Psoas muscle (tissue), 8 donors: ENCODE measurements around the gene HSP90AA1. TPM values are rescaled to one million over a fixed set of nuclear protein-coding genes. Genes with fewer than 3 reads are reported as not detected.
A peak's percentile ranks its signal among the peaks of the same experiment; 100 is the strongest.
"Not testable (repeated sequence)": the region's sequence is repeated elsewhere in the genome, so short reads cannot be mapped to it uniquely, and the experiment has no call there.

Experiments
- ATAC-seq, 4 donors: fragments of 200-7000 bp; cut with Tn5 transposase; one replicate each; pipeline ENCODE4 v1.9.1; 2020; ENCODE audit warnings: moderate library complexity in 3 of 4, mild to moderate bottlenecking in 2 of 4
- DNase-seq, 2 donors: peaks; one replicate each; pipeline ENCODE4 v3.0.0-alpha.2; 2020
- H3K27ac ChIP-seq: fragments of 200-600 bp; one replicate; pipeline ENCODE4 v1.8.0; 2022
- H3K27me3 ChIP-seq, 3 donors: fragments of 200-600 bp in 1 of 3; one replicate each; pipeline versions ENCODE4 v1.6.1 to v1.8.0; 2013 to 2022; ENCODE audit warnings: low read length in 2 of 3, mild to moderate bottlenecking in 2 of 3, moderate library complexity in 1 of 3; ENCODE audit not compliant: insufficient read depth in 3 of 3
- H3K36me3 ChIP-seq, 2 donors: fragments of 200-600 bp in 1 of 2; one replicate each; pipeline versions ENCODE4 v1.6.1 to v1.8.0; 2013 to 2022; ENCODE audit warnings: low read depth in 1 of 2, mild to moderate bottlenecking in 1 of 2, moderate library complexity in 1 of 2; ENCODE audit not compliant: insufficient read depth in 1 of 2
- H3K4me1 ChIP-seq: fragments of 200-600 bp; one replicate; pipeline ENCODE4 v1.8.0; 2022
- H3K4me3 ChIP-seq: fragments of 200-600 bp; one replicate; pipeline ENCODE4 v1.8.0; 2022; ENCODE audit warnings: mild to moderate bottlenecking
- H3K9me3 ChIP-seq: fragments of 200-600 bp; one replicate; pipeline ENCODE4 v1.8.0; 2022
- CTCF ChIP-seq: fragments of 200-600 bp; IDR thresholded peaks from one replicate; pipeline ENCODE4 v1.8.0; 2022; ENCODE audit warnings: antibody characterized with exemption
- WGBS, 3 donors: extraction: QIAGEN DNeasy Blood & Tissue Kit; methylation state at CpG; one replicate each; pipeline versions ENCODE4 v1.1.6 to v1.1.7; 2013; 5-methylcytosine and 5-hydroxymethylcytosine counted together
- intact Hi-C, 2 donors: fragments of 100-400 bp; cut with DNase I; formaldehyde crosslinking; loops; one replicate each; pipeline versions ENCODE4 v1.11.0 to v1.14.2; 2022
- long read RNA-seq, 2 donors: library from polyadenylated mRNA; unstranded; transcript quantifications; one replicate each; pipeline ENCODE4 v2.0.0, GENCODE V29; 2021
- polyA plus RNA-seq, 3 donors: library from polyadenylated mRNA; stranded (reverse); fragments of 200-250 nt; gene quantifications; one replicate each; pipeline ENCODE4 v1.2.3, GENCODE V29; 2013
- total RNA-seq, 4 donors: library from RNA; stranded (reverse); fragmentation: NEBNext Ultra II Directional in 2 of 4; extraction: Animal tissue kit (Norgen Biotek cat#: 25700) in 2 of 4; gene quantifications; one replicate each; pipeline versions ENCODE4 v1.2.1 to v1.2.4, GENCODE V29; 2021 to 2023
- donor health status: healthy with polysubstance abuse.
- donor health status: DM: no; HTN: no; CAD: no; lungs with moderate emphysema.
- donor health status: Bipolar disorder and iron deficiency.
- donor health status: healthy.
- donor health status: DM: yes; HTN: yes; CAD: no.
- donor health status: DM: no; HTN: no; CAD: no.
- donor health status: DM: no; HTN: no; CAD: no.
- donor health status: DM: yes; HTN: yes; CAD: no.

The HSP90AA1 gene
- total RNA-seq, result 100 to 1,000 TPM; 398 to 659 (median 540) TPM
- polyA plus RNA-seq, result 1,000 to 10,000 TPM in 1 of 3 donors, 100 to 1,000 TPM in 2; 523 to 1,480 (median 614) TPM
- long read RNA-seq, donor 1, transcript HSP90AA1-201 (11 exons, 3,379 nt), result major isoform, 19 of 123 reads
- long read RNA-seq, donor 1, transcript HSP90AA1-205 (2 exons, 429 nt), result minor isoform, 12 of 123 reads
- long read RNA-seq, donor 1, partial matches to known transcripts, result 88 of 123 reads
- long read RNA-seq, donor 1, other reads (novel, unspliced or antisense), result 4 of 123 reads
- long read RNA-seq, donor 2, transcript HSP90AA1-201 (11 exons, 3,379 nt), result major isoform, 38 of 291 reads
- long read RNA-seq, donor 2, transcript HSP90AA1-205 (2 exons, 429 nt), result minor isoform, 13 of 291 reads
- long read RNA-seq, donor 2, partial matches to known transcripts, result 229 of 291 reads
- long read RNA-seq, donor 2, other reads (novel, unspliced or antisense), result 11 of 291 reads

- Histone ChIP-seq H3K36me3 (peaks cover 12 to 39% of the 10 kb centered on the region in 2 donors), H3K27me3 (no peaks in the 10 kb centered on the region), H3K27ac (peak within 1 kb of the TSS; percentile 97), H3K4me1 (peaks cover 42% of the 10 kb centered on the region), H3K9me3 (no peaks in the 10 kb centered on the region), H3K4me3 (peak within 1 kb of the TSS; percentile 80)
- peak; percentile 95 to 98 for DNase-seq
- peak; percentile 12 for TF ChIP-seq CTCF
- intact Hi-C loops, result loop anchor here (5.0 kb wide), 2 partner anchors 125 to 230 kb away; partner anchors contain the start of genes DYNC1H1 (in 1 of the 2) and ZNF839 (in 1 of the 2)
- WGBS, 3 donors, result 0 to 1% (median 1%) methylated on average over 49 to 106 of the region's 106 CpGs
- ATAC-seq, result peak; percentile 90 to 94 (median 92)
Observed at GRCh38 chr14:102086972-102087761, at the start of gene HSP90AA1. Gene HSP90AA1, minus strand, starts transcription at chr14:102087044. Its CDS starts 666 bp downstream, at chr14:102086378.

GRCh38 chr14:102135456-102135855, 48.6 kb upstream of the HSP90AA1 start:
- H3K4me1 ChIP-seq, ATAC-seq, DNase-seq, H3K27ac ChIP-seq, H3K27me3 ChIP-seq, H3K9me3 ChIP-seq, intact Hi-C loops, H3K4me3 ChIP-seq, H3K36me3 ChIP-seq: not testable (repeated sequence)
- 95 to 97% (median 96%) methylated on average over 29 to 30 of the region's 30 CpGs for WGBS, 3 donors

- H3K4me3 ChIP-seq, H3K27me3 ChIP-seq, DNase-seq, H3K4me1 ChIP-seq, H3K36me3 ChIP-seq, intact Hi-C loops, ATAC-seq, H3K27ac ChIP-seq, H3K9me3 ChIP-seq: not testable (repeated sequence)
- WGBS, 3 donors, result 79 to 84% (median 81%) methylated on average over 10 of the region's 10 CpGs
Observed at GRCh38 chr14:102134719-102135118, 47.9 kb upstream of the HSP90AA1 start.

- H3K4me1 ChIP-seq, DNase-seq, H3K36me3 ChIP-seq, intact Hi-C loops, H3K9me3 ChIP-seq, ATAC-seq, H3K4me3 ChIP-seq, H3K27me3 ChIP-seq, H3K27ac ChIP-seq: not testable (repeated sequence)
- WGBS, 3 donors, result 83 to 90% (median 89%) methylated on average over 9 of the region's 9 CpGs
Observed at GRCh38 chr14:102134021-102134420, 47.2 kb upstream of the HSP90AA1 start.

- intact Hi-C loops, result no loop called here
- Histone ChIP-seq H3K27ac (no peak overlapping the region), H3K36me3 (no peaks in the 10 kb centered on the region), H3K9me3 (no peaks in the 10 kb centered on the region), H3K27me3 (no peaks in the 10 kb centered on the region), H3K4me3 (no peak overlapping the region), H3K4me1 (no peaks in the 10 kb centered on the region)
- DNase-seq (no peak), ATAC-seq (no peak)
- TF ChIP-seq CTCF, result no peak
- 79 to 82% (median 81%) methylated on average over 6 of the region's 6 CpGs for WGBS, 3 donors
Observed at GRCh38 chr14:102131741-102132140, 44.9 kb upstream of the HSP90AA1 start.
